Omental fat pad (tissue), 4 donors: ENCODE measurements around the gene DNAJB12. TPM values are rescaled to one million over a fixed set of nuclear protein-coding genes. Genes with fewer than 3 reads are reported as not detected.

Source experiments
- ATAC-seq: fragments of 150-250 bp; one replicate; pipeline ENCODE4 v1.9.1; 2016; ENCODE audit warnings: mild to moderate bottlenecking, moderate library complexity; ENCODE audit not compliant: low FRiP score
- DNase-seq: peaks from one replicate; pipeline ENCODE4 v3.0.0-alpha.2; 2019; ENCODE audit warnings: low spot score
- total RNA-seq, 4 donors: library from RNA; depleted of rRNA; stranded (reverse); fragments of >200 nt; gene quantifications; one replicate each; pipeline ENCODE4 v1.1.0, GENCODE V29; 2016
- TF ChIP-seq, protein P1 (sequence below), 3 donors: fragments of 450-650 bp; IDR thresholded peaks; one replicate each; pipeline ENCODE4 v1.5.1; 2016 to 2017; ENCODE audit warnings: antibody characterized with exemption in 3 of 3, mild to moderate bottlenecking in 3 of 3, moderate library complexity in 2 of 3

Gene DNAJB12
- total RNA-seq, 4 donors from 2014 or later, result 35.0 to 41.1 (median 36.5) TPM

DNA sequence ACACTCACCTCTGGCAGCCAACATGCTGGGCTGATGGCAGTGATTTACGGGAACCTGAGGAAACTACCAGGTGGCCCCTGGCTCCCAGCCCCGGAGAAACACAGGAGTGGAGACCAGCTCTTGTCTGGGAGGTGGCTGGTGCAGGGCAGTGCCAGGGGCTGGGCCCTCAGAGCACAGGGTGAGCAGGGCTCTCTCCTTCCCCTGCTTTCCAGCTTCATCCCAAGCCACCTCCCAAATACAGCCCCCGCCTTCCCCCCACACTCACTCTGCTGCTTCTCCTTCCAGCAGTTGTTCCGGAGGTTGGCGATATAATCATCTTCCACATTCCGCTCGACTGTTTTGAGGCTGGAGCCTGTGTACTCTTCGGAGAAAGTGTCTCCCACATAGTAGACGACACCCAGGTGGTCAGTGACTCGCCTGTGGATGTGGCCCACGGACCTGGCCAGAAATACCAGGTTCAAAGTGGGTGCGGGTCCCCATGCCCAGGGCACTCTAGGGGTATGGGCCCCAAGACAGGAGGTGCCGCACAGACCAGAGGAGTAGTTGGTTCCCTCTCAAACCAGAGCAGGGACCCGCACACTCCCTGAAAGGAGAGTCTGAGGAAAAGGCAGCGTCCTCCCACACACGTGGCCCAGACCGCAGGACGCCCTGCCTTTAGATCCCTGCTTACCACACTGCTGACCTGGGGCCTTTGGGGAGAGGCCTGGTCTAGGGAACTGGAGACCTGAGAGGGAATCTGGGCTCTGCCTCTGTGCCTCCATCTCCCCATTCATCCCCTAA is 18.3 kb downstream of the DNAJB12 start:
- TF ChIP-seq, protein P1, sequence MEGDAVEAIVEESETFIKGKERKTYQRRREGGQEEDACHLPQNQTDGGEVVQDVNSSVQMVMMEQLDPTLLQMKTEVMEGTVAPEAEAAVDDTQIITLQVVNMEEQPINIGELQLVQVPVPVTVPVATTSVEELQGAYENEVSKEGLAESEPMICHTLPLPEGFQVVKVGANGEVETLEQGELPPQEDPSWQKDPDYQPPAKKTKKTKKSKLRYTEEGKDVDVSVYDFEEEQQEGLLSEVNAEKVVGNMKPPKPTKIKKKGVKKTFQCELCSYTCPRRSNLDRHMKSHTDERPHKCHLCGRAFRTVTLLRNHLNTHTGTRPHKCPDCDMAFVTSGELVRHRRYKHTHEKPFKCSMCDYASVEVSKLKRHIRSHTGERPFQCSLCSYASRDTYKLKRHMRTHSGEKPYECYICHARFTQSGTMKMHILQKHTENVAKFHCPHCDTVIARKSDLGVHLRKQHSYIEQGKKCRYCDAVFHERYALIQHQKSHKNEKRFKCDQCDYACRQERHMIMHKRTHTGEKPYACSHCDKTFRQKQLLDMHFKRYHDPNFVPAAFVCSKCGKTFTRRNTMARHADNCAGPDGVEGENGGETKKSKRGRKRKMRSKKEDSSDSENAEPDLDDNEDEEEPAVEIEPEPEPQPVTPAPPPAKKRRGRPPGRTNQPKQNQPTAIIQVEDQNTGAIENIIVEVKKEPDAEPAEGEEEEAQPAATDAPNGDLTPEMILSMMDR (IDR thresholded peaks at IDR 0.05), result no peak
- DNase-seq (no peak), ATAC-seq (no peak)

DNA sequence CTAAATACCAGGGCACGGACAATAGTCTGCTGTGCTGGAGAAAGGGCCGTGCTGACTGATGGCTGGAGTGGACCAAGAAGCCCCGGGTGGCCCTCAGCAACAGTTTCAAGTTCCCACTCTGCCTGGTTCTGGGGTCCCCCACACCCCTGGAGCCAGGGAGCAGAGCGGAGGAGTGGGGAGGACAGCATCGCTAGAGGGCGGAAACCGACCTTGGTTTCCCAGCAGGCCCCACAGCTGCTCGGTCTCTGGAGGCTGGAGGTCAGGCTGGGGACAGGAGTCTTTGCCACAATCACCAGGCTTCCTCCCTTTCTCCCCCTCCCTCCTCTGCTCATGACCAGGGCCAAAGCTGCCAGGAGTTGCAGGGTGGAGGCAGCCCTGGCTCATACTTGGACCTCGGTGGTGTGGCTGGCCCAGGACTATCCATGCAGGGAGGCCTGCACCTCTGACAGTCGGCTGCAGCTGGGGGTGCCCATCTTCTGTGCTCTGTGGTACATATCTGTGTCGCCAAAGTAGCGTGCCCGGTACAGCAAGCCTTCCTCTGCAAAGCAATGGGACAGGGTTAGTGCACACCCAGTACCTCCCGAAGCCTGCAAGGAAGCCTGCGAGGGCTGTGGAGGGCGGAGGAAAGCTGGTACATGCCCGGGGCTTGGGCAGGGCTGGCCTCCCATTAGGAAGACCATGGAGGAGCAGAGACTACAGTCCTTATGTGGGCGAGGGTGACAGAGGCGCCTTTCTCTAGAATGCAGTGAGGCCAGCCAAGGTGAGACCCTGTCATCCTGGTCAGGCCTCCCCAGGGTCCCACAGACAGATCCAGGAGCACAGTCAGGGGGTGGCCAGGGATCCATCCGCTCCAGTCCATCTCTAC is 19.1 kb downstream of the DNAJB12 start:
- TF ChIP-seq, protein P1 (IDR thresholded peaks at IDR 0.05), result no peak
- DNase-seq (no peak), ATAC-seq (peak; percentile 11)

DNA sequence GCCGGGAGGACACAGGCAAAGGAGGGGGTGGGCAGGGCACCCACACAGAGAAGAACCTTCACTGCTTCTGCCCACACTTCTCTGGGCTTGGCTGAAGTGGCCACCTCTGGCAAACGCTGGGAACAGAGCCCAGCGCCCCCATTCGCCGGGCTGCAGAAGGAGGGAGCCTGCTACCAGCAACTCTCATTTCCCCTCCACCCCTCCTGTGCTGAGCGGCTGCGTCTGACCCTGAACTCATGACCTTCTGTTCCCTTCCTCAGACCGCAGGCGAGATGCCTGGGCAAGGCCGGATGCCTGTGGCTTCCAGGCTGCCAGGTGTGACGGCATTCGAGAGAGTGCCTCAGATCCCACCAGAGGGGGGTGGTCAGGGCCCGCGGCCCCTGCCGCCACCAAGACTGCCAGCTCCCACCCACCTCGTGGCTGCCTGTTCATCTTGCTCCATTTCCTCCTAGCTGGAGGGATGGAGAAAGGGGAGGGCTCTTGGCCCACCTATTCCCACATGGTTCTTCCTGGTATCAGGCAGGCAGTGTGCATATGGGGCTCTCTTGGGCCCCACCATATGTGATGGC is 19.8 kb downstream of the DNAJB12 start:
- TF ChIP-seq, protein P1 (IDR thresholded peaks at IDR 0.05), result no peak
- DNase-seq (no peak), ATAC-seq (peak; percentile 11)

GRCh38 chr10:72334196-72334824 is 20.4 kb downstream of the DNAJB12 start:
- no peak for DNase-seq
- ATAC-seq, result no peak
- TF ChIP-seq, protein P1 (IDR thresholded peaks at IDR 0.05), result no peak

- TF ChIP-seq, protein P1 (IDR thresholded peaks at IDR 0.05), result no peak
- ATAC-seq (no peak), DNase-seq (no peak)
Observed at GRCh38 chr10:72333112-72334015, 21.4 kb downstream of the DNAJB12 start.
